ENCODE data around the gene CFAP300.

Gene CFAP300

GRCh38 chr11:102036757-102037156 is 10.5 kb upstream of the CFAP300 start:
- DNase-seq (ENCODE audit: low read depth in 1 of 2, low spot score in 1 of 2) = no peak
- Histone ChIP-seq H3K27me3 (ENCODE audit: insufficient read depth, poor library complexity, severe bottlenecking) (no peaks in the 10 kb centered on the region), H3K4me3 (replicated peaks; ENCODE audit: insufficient read depth, low read length) (no peak overlapping the region), H3K27ac (replicated peaks) (no peak overlapping the region)
- TF ChIP-seq CTCF (IDR thresholded peaks at IDR 0.05; ENCODE audit: insufficient read depth, low read length) = no peak
- TF ChIP-seq SPI1 (IDR thresholded peaks at IDR 0.05; ENCODE audit: borderline replicate concordance, low read depth) = no peak

DNA sequence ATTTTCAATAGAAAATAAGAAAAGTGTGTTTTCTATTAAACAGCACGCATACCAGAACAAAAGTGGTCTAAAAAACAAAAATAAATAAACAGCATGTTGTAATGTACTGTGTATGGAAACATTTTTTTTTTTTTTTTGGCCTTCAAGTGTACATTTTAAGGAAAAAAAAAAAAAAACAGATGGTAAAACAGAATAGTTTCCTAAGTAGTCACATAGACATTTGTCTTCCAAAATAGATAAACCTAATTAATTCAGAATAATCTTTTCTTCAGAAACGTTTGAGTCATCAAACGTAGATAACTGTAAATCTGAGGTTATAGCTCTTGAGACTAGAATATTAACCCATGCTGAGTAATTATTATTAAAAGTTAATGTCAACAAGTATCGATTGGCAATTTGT is 396 bp upstream of the CFAP300 start:
- H3K27me3 ChIP-seq (ENCODE audit: insufficient read depth, poor library complexity, severe bottlenecking) = peaks cover 6% of the 10 kb centered on the region
- no peak overlapping the region for H3K4me3 ChIP-seq (replicated peaks; ENCODE audit: insufficient read depth, low read length)
- H3K27ac ChIP-seq (replicated peaks) = no peak overlapping the region
- no peak for TF ChIP-seq SPI1 (IDR thresholded peaks at IDR 0.05; ENCODE audit: borderline replicate concordance, low read depth)
- no peak for TF ChIP-seq POLR2AphosphoS5 (IDR thresholded peaks at IDR 0.05; ENCODE audit: low read depth)
- TF ChIP-seq REST (IDR thresholded peaks at IDR 0.05; ENCODE audit: insufficient replicate concordance, low read depth) = no peak
- TF ChIP-seq CTCF (IDR thresholded peaks at IDR 0.05; ENCODE audit: insufficient read depth, low read length) = no peak
- TF ChIP-seq GABPA (IDR thresholded peaks at IDR 0.05; ENCODE audit: low read depth) = no peak
- no peak for DNase-seq (ENCODE audit: low read depth in 1 of 2, low spot score in 1 of 2)

DNA sequence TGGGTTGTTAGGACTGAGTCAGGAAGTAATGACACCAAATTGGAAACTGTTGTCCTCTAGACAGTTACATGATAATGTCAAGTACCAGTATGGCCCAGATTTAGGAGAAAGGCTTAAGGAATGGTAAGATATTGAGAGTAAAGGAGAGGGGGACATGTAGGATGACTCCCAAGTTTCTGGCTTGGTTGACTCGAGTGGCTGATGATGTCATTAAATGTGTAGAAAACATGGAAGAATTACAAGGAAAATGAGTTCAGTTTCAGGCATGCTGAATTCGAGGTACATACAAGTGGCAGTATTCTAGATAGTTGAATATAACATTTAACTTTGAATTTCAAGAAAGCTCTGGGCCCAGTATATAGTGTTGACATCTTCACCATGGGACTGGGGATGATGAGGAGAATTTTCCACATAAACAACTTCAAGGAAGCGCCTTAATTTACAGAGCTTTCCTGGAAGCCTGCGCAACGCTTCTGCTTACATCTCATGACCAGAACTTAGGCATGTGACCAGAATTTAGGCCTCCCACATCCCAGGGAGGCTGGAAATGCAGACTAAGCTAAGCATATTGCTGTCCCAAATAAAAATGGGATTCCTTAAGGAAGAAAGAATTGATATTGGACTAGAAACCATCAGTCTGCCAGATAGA is 3.8 kb downstream of the CFAP300 start:
- peaks cover 6% of the 10 kb centered on the region for H3K27me3 ChIP-seq (ENCODE audit: insufficient read depth, poor library complexity, severe bottlenecking)
- H3K27ac ChIP-seq (replicated peaks) = no peak overlapping the region
- DNase-seq (ENCODE audit: low read depth in 1 of 2, low spot score in 1 of 2) = no peak
- TF ChIP-seq GABPA (IDR thresholded peaks at IDR 0.05; ENCODE audit: low read depth) = no peak
- no peak for TF ChIP-seq POLR2AphosphoS5 (IDR thresholded peaks at IDR 0.05; ENCODE audit: low read depth)
- no peak overlapping the region for H3K4me3 ChIP-seq (replicated peaks; ENCODE audit: insufficient read depth, low read length)

- no peaks in the 10 kb centered on the region for H3K27me3 ChIP-seq (ENCODE audit: insufficient read depth, poor library complexity, severe bottlenecking)
- no peak for DNase-seq (ENCODE audit: low read depth in 1 of 2, low spot score in 1 of 2)
- H3K4me3 ChIP-seq (replicated peaks; ENCODE audit: insufficient read depth, low read length) = no peak overlapping the region
- TF ChIP-seq CTCF (IDR thresholded peaks at IDR 0.05; ENCODE audit: insufficient read depth, low read length) (no peak), REST (IDR thresholded peaks at IDR 0.05; ENCODE audit: insufficient replicate concordance, low read depth) (no peak), POLR2AphosphoS5 (IDR thresholded peaks at IDR 0.05; ENCODE audit: low read depth) (no peak), SPI1 (IDR thresholded peaks at IDR 0.05; ENCODE audit: borderline replicate concordance, low read depth) (no peak), GABPA (IDR thresholded peaks at IDR 0.05; ENCODE audit: low read depth) (no peak)
- no peak overlapping the region for H3K27ac ChIP-seq (replicated peaks)
These were observed 14.0 kb downstream of the CFAP300 start for GRCh38 chr11:102061276-102061675.
